GM12892 (cell line): ENCODE data around the gene OR8G5.

Source experiments
- POLR2A ChIP-seq: IDR thresholded peaks from 2 replicates; pipeline ENCODE4 v1.6.1; 2011; ENCODE audit warnings: low read depth, low read length, control low read depth
- POLR2AphosphoS5 ChIP-seq: IDR thresholded peaks from 2 replicates; pipeline ENCODE4 v1.6.1; 2011; ENCODE audit warnings: low read depth, low read length, control low read depth
- TAF1 ChIP-seq: IDR thresholded peaks from 2 replicates; pipeline ENCODE4 v1.6.1; 2011; ENCODE audit warnings: low read depth, mild to moderate bottlenecking, control low read depth, low read length, borderline replicate concordance

DNA sequence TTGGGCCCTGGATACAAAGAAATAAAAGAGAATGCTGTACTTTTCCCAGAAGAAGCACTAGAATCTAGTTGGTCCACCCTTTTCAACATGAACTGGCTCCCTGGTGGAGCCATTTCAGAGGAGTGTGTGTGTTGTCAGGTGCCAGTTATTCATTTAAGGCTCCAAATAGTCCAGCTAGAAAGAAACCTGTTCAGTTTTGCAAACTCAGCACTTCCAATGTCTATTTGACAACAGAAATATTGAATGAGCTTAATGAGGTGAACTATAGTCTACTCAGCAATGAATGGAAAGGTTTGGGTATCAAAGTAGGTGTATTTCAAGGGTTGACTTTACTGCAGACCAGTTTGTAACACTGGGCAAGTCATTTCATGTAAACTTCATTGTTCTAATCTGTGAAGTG is 55.5 kb downstream of the OR8G5 start:
- TF ChIP-seq POLR2A (no peak), POLR2AphosphoS5 (no peak), TAF1 (no peak)
